GM12872 (cell line): Measurements from ENCODE around the gene INSYN1.

Experiments
- CTCF ChIP-seq: IDR thresholded peaks from 3 replicates; pipeline ENCODE4 v1.5.1; 2011; ENCODE audit warnings: low read depth, mild to moderate bottlenecking, low read length, moderate library complexity; ENCODE audit not compliant: insufficient read depth

The INSYN1 gene

GRCh38 chr15:73753250-73754130 lies at the start of gene INSYN1:
Gene INSYN1 (minus strand): TSS chr15:73753351. CDS start chr15:73751130, 2,221 bp downstream.
- TF ChIP-seq CTCF = no peak

GRCh38 chr15:73802431-73803041 lies 49.4 kb upstream of the INSYN1 start:
- no peak for TF ChIP-seq CTCF

- no peak for TF ChIP-seq CTCF
These were observed 47.7 kb upstream of the INSYN1 start for GRCh38 chr15:73800662-73801345.

GRCh38 chr15:73799466-73799865 lies 46.3 kb upstream of the INSYN1 start:
- no peak for TF ChIP-seq CTCF

- TF ChIP-seq CTCF = no peak
These were observed 44.4 kb upstream of the INSYN1 start for GRCh38 chr15:73797366-73798158.

GRCh38 chr15:73796331-73796831 lies 43.2 kb upstream of the INSYN1 start:
- no peak for TF ChIP-seq CTCF
